Spleen (tissue), 7 donors: ENCODE results near the gene SKI.

Source experiments
- CTCF ChIP-seq, 11 experiments: fragments of 200-600 bp in 7 of 11; fragments of 450-650 bp in 4 of 11; sonication (generic) in 4 of 11; IDR thresholded peaks in 8 of 11; conservative IDR thresholded peaks in 3 of 11; 1 replicate in 7 of 11; 2 replicates in 4 of 11; pipeline versions ENCODE4 v1.4.0 to v1.8.0; 2016 to 2021; ENCODE audit warnings: antibody characterized with exemption in 11 of 11, inconsistent platforms in 4 of 11, mild to moderate bottlenecking in 1 of 11
- POLR2A ChIP-seq, 3 donors: fragments of 450-650 bp; IDR thresholded peaks; one replicate each; pipeline ENCODE4 v1.5.1; 2017; ENCODE audit warnings: antibody characterized with exemption in 3 of 3, mild to moderate bottlenecking in 1 of 3
- POLR2AphosphoS5 ChIP-seq, 3 donors: sonication (generic); formaldehyde crosslinking; IDR thresholded peaks; one replicate each; pipeline ENCODE4 v1.5.1; 2017; ENCODE audit warnings: antibody characterized with exemption in 3 of 3
- donor health status: DM: no; HTN: no; CAD: no; lungs with moderate emphysema.
- donor health status: DM: no; HTN: no; CAD: no.
- donor health status: DM: no; HTN: no; CAD: no.

GRCh38 chr1:2187619-2188018, 40.5 kb upstream of the SKI start:
- TF ChIP-seq CTCF (IDR thresholded peaks at IDR 0.05 in 8 of 11, conservative IDR thresholded peaks at IDR 0.05 in 3 of 11) (no peak), POLR2A (IDR thresholded peaks at IDR 0.05) (no peak), POLR2AphosphoS5 (IDR thresholded peaks at IDR 0.05) (peak in 2 of 3 donors; percentile 51 to 68)
